ENCODE results near the gene BTBD9.

DNA sequence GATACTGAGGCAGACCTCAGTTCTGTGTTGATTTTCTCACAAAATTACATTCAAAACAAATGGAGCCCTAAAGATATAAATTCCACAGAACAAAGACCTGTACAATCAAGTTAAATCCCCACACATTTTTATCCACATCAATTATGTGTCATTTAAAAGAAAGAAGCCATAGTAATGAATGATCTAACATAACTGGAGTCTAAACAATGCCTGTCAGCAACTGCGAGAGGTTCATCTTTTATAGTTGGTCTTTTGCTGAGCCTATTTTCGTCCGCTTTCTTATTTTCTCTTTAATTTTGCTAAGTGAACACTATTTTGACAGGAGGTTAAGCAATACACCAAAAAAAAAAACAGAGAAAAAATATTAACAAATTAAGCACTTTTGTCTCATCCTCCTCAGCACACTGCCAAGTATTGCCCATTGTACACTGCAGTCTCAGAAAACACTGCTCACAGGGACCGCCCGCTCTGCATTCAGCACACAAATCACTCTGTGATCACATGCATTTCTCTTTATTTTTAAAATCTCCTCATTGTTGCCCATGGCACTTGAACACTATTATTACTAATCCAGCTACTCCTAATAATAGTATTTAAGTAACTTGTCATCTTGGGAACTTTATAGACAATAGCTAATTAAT is 140.8 kb downstream of the BTBD9 start:
- TF ChIP-seq POLR2A (IDR thresholded peaks at IDR 0.05): no peak
- TF ChIP-seq CTCF (IDR thresholded peaks at IDR 0.05 in 8 of 11, conservative IDR thresholded peaks at IDR 0.05 in 3 of 11): no peak
- no peak for TF ChIP-seq POLR2AphosphoS5 (IDR thresholded peaks at IDR 0.05)
